GM18520 (cell line): ENCODE results near the gene SOX18.

ENCODE experiments used
- ATAC-seq: cut with Tn5 transposase; IDR thresholded peaks from one replicate; pipeline ENCODE4 v1.9.1; 2021; ENCODE audit not compliant: unreplicated experiment

SOX18 gene

DNA sequence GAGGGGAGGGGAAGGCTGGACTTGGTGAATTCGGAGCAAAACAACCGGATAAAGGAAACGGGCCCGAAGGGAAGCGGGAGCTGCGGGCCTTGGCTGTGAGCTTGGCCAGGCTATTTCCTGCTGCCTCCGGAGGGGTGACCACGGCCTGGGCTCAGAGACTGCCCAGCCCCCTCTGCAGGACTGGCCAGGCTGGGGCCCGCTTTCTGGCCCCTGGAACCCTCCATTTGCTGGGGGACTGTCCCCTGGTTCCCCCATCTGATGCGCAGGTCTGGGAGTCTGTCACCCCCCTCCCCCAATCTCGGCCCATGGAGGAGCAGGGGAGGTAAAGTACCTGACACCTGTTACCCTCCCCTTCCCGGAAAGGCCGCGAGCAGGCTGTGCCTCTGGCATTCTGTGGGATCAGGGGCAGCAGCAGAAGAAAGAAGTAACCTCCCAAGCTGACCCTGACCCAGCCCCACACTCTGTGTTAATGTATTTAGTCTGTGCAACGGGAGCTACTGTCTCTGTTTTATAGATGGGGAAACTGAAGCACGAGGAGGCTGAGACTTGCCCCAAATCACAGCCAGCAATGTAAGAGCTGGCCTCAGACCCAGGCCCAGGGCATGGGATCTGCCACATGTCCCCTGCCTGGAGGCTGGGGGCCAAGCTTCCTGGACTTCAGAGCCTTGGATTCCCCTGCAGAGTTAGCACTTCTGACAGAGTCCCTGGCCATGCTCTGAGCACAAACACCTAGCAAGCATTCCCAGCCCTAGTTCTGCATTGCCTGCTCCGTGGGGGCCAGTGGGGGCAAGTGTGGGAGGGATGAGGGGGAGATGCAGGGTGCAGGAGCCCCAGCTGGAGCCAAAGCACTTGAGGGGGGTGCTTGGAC lies 9.9 kb downstream of the SOX18 start:
- no peak for ATAC-seq

DNA sequence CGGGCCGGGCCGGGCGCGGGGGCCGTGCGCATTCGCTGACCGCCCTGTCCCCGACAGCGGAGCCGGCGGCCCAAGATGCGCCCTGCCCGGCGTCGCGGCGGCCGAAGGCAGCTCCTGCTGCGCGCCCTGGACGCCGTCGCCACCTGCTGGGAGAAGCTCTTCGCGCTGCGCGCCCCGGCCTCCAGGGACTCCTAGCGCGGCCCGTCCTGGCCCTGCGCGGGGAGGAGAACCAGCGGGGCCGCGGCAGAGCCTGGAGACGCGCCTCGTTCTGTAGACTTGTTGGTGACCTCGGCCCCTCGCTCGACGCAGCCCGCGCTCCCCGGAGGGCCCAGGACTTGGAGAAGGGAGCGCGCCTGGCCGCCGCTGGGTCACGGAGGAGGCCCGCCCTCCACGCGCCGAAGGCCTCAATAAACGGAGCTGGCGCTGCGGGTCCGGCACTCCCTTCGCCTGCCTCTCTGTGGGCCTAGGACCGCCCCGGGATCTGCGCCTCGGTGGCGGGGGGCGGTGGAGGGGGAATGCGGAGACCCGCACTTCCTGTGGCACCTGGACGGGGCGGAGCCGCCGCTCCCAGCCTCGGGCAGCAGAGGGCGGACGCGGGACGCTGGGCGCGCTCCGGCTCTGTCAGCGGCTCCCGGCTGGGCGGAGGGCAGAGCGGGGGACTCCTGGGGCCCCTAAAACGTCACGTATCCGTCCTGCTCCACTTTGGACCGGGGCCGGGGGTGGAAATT lies 10.7 kb downstream of the SOX18 start:
- peak; percentile 29 for ATAC-seq

DNA sequence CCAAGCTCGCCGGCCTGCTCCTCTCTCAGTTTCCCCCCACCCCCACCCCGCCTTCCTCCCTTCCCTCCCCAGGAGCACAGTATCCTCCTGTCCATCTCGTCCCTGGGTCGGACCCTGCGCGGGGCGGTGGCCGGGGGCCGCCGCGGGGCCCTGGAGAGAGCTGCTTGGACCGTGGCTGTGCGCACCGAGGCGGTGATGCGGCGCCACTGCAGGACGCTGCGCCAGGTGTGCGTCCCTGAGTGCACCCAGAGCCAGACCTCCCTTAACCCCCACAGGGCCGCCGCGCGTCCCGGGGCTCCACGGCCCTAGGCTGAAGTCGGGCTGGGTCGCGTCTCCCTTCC lies 11.2 kb downstream of the SOX18 start:
- ATAC-seq: peak; percentile 17

DNA sequence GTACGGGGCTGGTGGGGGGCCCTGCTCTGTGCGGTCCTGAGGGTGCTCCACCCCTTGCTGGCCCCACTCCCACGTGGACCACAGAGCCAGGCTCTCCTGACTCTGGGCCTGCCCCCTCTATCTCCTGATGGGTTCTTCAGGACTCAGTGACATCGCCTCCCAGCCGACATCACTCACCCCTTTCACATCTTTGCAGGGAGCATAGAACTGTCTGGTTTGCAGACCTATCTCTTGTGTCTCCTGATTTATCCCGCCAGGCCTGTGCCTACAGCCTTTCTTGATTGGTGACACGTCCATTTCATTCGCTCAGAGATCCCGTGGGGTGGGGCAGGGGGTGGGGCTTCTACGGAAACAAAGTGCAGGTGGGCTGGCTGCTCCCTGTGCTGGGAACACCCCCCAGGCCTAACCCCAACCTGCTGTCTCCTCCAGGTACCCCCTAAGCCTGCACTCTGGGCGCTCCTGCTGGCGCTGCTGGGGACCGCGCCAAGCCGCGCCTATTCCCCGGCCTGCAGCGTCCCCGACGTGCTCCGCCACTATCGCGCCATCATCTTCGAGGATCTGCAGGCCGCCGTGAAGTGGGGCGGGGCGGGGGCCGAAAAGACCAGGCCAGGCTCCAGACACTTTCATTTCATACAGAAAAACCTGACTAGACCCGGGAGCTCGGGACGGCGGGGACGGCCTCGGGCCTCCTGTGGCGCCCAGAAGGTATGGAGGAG lies 11.8 kb downstream of the SOX18 start:
- no peak for ATAC-seq

DNA sequence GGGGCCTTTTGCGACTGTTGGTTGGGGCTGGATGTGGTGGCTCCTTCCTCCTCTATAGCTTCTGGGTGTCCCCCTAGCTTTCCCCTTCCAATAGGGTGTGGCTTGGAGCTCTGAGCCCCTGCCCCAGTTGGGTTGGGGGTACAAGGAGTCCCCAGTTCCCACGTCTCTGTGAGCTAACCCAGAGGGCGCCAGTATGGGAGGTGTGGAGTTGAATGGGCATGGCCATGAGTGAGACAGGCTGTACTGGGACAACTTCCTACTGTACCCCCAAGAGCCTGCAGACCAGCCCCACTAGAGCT lies 12.3 kb downstream of the SOX18 start:
- no peak for ATAC-seq

DNA sequence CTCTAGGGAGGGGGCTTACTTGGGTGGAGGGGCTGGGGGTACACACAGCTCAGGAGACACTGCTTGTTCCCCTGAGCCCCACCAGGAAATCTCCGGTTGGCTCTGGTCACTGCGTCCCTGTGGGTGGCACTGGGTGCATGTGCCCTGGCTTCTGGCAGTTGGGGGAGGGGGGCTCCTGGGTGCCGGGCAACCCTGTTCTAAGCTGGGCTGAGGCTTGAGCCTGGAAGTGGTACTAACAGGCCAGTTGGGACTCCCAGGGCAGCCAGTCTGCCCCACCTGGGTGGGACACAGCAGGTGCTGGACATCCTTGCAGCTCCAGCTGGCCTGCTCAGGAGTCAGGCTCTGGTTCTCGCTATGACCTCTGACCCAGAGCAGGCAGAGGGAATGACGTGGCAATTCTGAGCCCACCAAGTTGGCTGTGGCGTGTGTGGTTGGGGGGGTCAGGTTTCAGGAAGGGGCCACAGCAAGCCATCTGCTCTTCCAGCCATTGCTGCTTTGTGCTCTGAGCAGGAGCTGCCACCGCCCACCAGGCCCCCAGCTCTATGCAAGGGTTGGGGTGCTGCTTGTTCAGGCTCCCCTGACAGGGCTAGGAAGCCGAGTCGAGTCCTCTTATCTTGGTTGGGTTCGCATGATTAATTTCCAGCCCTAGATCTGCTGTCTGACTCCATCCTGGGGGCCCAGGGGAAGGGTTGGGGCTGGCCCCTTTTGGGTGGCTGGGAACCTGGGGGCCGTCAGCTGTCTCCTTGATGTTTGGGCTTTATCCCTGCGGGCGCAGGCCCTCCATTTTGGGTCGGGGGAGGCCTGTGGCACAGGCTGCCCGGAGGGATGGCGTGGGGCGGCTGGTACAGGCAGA lies 12.9 kb downstream of the SOX18 start:
- ATAC-seq: no peak

DNA sequence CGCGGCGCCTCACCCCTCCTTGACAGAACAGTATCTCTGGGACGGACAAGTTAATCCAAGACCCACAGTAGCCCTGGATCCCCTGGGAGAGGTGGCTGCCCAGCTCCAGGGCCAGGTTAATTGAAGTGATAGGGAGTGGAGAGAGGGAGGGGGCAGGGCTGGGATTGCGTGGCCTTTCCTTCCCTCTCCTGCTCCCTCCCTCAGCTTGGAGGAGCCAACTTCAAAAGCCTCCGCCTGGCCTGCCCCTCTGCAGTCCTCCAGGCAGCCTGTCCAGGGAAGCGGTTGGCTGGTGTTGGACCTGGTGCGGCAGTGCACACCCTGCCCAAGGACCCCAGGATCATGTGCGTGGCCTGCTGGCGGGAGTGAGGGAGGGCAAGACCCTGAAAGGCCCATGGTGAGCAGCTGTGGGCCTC lies 13.5 kb downstream of the SOX18 start, which contains the start of gene C20orf204:
C20orf204 (plus strand) TSS at position 250 of the 413 bp plus-strand sequence; CDS start at position 392, 142 bp downstream.
- no peak for ATAC-seq

DNA sequence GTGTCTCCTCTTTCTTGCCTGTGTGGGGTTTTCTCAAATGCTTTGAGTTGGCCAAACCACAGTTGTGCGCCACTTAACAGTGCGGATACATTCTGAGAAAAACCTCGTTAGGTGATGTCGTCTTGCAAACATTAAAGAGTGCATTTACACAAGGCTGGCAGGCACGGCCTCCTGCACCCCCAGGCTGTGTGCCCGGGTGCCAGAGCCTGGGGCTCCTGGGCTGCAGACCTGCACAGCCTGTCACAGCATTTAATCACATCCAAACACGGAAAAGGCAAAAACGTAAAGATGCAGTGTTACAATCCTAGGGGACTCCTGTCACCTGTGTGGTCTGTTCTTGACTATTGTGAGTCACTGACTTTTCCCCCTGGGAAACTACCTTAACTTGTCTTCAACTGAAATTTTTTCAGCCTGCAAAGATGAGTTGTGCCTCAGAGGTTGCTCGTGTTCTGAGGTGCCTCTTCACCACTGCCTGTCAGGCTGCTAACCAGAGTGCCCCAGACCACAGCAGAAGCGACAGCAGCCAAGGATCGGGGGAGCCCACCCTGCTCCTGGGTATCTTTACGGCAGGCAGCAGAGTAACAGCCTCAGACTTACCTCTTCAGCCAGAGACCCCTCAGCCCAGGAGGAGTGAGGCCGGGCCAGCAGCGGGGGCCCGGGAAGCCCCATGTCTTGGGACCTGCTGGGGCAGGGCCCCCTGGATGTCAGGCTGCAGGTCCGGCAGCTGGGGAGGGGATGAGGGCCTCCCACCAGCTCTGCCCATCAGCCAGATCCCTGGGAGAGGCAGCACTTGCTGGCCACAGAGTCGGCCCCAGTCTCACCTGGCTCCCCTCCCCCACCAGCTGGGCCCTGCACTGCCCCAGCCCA lies 14.1 kb downstream of the SOX18 start:
- no peak for ATAC-seq

DNA sequence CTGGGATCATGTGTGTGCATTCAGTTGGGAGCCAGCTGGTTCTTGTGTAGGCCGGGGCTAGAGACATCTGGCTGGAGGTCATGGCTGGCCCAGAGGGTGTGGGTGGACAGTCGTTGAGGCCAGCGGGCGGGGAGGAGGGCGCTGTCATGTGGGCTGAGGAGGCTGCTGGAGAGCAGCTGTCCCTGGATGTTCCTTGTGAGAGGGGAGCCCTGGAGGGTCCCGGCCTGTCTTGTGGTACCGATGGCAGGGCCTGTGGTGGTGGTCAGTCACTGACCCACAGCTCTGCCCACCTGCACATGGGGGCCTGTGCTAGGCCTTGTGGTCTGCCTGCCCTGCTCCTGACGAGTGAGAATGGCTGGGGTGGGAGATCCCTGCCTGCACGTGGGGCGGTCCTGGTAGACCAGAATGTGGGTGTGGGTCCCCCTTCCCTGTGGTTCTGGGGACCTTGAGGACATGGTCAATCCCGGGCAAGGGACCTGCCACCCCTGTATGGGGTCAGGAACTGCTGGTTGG lies 15.4 kb downstream of the SOX18 start:
- no peak for ATAC-seq

DNA sequence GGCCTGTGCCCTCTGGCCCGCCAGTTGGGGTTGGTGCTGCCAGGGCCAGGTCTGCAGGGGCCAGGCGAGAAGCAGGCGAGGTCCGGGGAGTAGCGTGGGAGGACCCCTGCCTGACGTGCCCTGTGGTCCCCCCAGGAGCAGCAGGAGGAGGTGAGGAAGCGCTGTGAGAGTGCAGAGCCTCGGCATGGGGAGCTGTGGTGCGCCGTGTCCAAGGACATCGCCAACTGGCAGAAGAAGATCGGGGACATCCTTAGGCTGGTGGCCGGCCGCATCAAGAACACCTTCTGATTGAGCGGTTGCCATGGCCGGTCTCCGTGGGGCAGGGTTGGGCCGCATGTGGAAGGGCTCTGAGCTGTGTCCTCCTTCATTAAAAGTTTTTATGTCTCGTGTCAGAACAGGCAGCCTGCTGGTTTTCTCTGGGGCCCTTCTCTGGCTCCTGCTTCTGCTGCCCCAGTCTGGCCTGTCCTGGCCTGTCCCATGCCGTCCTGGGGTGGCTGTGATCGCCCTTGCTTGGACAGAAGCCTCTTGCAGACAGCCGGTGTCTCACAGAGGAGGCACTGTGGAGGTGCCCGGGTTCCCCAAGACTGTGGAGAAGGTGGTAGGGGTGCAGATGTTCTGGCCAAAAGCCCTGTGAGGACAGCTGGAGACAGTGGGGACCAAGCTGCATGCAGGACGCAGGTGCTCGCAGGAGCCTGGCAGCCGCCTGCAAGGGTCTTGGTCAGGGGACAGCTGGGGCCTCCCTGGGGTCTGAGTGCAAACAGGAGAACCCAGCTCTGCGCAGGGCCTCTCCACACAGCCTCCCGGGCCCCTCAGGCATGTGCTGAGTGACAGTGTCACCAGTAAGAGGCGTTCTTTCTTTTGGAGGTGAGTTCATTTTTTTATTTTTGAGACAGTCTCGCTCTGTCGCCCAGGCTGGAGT lies 16.5 kb downstream of the SOX18 start:
- ATAC-seq: no peak

DNA sequence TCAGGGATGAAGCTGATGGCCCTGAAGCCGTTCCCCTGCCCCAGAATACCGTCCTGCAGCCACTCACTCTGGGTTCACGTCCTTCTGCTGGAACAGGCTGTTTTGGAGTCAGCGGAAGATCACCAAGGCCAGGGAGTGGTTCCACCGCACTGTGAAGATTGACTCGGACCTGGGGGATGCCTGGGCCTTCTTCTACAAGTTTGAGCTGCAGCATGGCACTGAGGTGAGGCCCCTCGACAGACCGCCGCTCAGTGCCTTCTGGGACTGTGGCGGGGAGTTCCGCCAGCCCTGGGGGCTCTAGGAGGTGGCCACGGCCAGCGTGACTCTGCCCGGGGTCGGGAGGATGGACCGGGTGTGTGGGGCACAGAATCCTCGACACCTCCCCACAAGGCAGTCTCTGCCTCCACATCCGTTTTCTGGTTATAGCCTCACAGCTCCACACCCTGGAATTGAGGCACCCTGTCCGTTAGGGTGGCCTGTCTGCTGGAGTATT lies 17.6 kb downstream of the SOX18 start:
- ATAC-seq: no peak

DNA sequence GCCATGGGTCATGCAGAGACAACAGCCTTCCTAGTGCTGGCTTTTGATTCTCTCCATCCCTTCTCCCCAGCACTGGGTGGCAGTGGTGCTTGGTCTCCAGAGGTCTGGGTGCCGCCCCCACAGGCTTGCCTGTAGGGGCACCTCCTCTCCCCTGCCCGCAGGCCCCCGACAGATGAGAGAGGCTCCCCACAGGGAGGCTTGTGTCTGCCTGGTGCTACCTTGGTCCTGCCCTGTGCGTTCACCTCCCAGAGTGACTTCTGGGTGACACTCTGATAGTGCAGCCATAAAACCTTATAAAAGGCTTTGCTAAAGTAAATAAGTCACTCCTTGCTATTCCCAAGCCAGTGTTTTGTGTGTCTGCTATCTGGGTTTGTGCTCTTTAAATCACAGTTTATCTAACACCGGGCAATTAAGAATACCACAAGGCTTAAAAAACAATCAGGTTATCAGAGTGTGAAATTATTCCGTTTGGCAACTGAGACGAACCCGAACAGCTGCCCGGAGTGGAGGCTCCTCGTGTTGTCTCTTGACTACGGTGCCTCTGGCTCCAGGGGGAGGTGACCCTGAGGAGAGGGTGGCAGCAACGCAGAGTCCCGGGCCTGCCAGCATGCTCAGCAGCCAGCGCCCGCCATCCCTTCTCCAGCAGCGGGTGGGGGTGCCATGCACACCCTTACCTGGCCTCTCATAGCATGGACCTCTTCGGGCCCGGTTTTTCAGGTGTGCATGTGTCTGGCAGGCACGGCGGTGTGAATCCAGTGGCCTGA lies 18.9 kb downstream of the SOX18 start:
- no peak for ATAC-seq

DNA sequence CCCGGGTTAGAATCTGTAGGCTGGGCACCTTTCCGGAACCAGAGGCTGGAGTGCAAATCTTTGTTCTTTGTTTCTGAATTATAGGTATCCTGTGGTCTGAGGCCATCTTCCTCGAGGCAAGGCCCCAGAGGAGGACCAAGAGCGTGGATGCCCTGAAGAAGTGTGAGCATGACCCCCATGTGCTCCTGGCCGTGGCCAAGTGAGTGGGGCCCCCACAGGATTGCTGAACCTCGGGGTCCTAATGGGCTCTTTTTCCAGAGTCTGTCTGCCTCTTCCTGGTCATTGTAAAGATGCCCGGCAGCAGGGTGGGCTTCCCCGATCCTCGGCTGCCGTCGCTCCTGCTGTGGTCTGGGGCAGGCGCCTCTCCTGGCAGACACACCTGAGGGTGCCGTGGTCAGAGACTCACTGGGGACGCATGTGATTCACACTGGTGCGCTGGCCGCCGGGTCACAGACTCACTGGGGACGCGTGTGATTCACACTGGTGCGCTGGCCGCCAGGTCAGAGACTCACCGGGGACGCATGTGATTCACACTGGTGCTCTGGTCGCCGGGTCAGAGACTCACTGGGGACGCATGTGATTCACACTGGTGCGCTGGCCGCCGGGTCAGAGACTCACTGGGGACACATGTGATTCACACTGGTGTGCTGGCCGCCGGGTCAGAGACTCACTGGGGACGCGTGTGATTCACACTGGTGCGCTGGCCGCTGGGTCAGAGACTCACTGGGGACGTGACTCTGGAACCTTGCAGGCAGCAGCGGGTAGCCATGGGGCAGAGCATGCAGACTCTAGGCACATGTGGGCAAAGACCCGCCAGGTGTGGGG lies 19.9 kb downstream of the SOX18 start:
- ATAC-seq: no peak

DNA sequence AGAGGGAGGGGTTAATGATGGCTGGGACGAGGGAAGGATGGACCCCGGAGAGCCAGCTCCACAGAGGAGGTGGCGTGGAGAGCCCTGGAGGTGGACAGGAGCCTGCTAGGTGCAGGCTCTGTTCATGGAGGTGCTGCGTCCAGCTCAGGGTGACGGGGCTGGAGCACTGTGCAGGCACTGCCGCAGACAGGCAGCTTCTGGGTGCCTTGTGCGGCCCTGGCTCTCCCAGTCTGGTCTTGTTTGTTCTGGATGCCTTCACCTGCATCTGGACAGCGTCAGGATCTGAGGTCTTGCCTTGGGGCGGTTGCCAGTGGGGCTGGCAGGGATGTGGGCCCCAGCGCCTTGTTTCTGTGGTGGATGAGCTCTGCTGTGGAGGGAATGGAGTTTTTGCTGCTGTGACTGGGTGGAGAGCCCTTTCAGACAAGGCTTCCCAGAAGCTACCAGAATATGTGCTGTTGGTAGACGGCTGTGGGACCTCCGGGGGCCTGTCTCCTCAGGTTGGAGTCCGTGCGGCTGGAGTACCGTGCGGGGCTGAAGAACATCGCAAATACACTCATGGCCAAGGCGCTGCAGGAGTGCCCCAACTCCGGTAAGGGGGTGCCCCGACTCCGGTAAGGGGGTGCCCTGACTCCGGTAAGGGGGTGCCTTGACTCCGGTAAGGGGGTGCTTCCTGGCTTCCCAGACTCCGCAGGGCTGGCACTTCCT lies 21.3 kb downstream of the SOX18 start:
- ATAC-seq: no peak

DNA sequence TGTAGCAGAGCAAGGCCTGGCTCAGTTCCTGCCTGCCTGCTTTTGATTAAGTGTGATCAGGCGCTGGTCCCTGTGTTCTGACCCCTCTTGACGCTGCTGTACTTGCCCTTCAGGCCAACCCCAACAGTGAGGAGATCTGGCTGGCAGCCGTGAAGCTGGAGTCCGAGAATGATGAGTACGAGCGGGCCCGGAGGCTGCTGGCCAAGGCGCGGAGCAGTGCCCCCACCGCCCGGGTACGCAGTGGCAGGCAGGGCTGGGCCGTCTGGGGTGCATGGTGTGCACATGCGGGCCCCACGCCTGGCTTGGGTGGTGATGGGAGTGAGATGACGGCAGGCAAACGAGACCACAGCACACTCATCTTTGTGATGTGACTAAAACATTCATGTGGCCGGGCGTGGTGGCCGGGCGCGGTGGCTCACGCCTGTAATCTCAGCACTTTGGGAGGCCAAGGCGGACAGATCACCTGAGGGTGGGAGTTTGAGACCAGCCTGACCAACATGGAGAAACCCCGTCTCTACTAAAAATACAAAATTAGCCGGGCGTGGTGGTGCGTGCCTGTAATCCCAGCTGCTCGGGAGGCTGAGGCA lies 23.5 kb downstream of the SOX18 start:
- no peak for ATAC-seq
